SK-N-SH (cell line): ENCODE measurements around the gene ZNHIT2. TPM values are rescaled to one million over a fixed set of nuclear protein-coding genes. Genes with fewer than 3 reads are reported as not detected.

Source experiments
- CTCF ChIA-PET: fragments of 300-600, 350-600 bp; formaldehyde crosslinking; extraction: SDS; loops from one replicate; lab custom pipeline; 2021; lab: Yijun Ruan, JAX
- POLR2A ChIA-PET: fragments of 350-600 bp; sonication (Branson Sonifier 250); formaldehyde crosslinking; extraction: SDS; loops from one replicate; lab custom pipeline; 2020; ENCODE audit warnings: antibody characterized with exemption, inconsistent platforms; lab: Yijun Ruan, JAX
- DNase-seq: peaks from one replicate; pipeline ENCODE4 v3.0.0; 2012
- H2AFZ ChIP-seq: fragments of 200-600 bp; sonication (generic); 2 replicates; pipeline ENCODE4 v1.8.1; 2016; ENCODE audit warnings: antibody characterized with exemption, mild to moderate bottlenecking, low read depth
- H3F3A ChIP-seq: fragments of 200-600 bp; sonication (generic); replicated peaks from 2 replicates; pipeline ENCODE3; 2016; ENCODE audit warnings: antibody characterized with exemption, mild to moderate bottlenecking; ENCODE audit not compliant: insufficient read depth
- H3K27ac ChIP-seq, 2 experiments: fragments of 200-500 bp in 1 of 2; fragments of 200-600 bp in 1 of 2; sonication (Bioruptor generic) in 1 of 2; sonication (generic), shearing (Covaris generic) in 1 of 2; 2 replicates each; pipeline versions ENCODE4 v1.5.1 to v1.6.1; 2014 to 2016; ENCODE audit warnings: low read depth in 2 of 2, inconsistent platforms in 1 of 2, low read length in 1 of 2, mild to moderate bottlenecking in 1 of 2, mixed read lengths in 1 of 2
- H3K27me3 ChIP-seq: fragments of 200-600 bp; sonication (generic), shearing (Covaris generic); 2 replicates; pipeline ENCODE4 v1.6.1; 2016; ENCODE audit warnings: mixed run types; ENCODE audit not compliant: insufficient read depth
- H3K36me3 ChIP-seq, 2 experiments: fragments of 200-500 bp in 1 of 2; fragments of 200-600 bp in 1 of 2; sonication (Bioruptor generic) in 1 of 2; sonication (generic) in 1 of 2; replicated peaks in 1 of 2; 2 replicates each; pipeline versions ENCODE3 to v1.5.1; 2014 to 2016; ENCODE audit warnings: low read length in 1 of 2, mild to moderate bottlenecking in 1 of 2; ENCODE audit not compliant: insufficient read depth in 2 of 2, control insufficient read depth in 1 of 2
- H3K4me1 ChIP-seq, 2 experiments: fragments of 200-500 bp in 1 of 2; fragments of 200-600 bp in 1 of 2; sonication (Bioruptor generic) in 1 of 2; sonication (generic), shearing (Covaris generic) in 1 of 2; 2 replicates each; pipeline versions ENCODE4 v1.5.1 to v1.6.1; 2014 to 2016; ENCODE audit warnings: low read depth in 1 of 2, low read length in 1 of 2, mixed run types in 1 of 2; ENCODE audit not compliant: insufficient read depth in 2 of 2, control insufficient read depth in 1 of 2
- H3K4me2 ChIP-seq: fragments of 200-600 bp; sonication (generic), shearing (Covaris generic); 2 replicates; pipeline ENCODE4 v1.6.1; 2017; ENCODE audit warnings: mixed run types
- H3K4me3 ChIP-seq, 2 experiments: fragments of 200-500 bp in 1 of 2; fragments of 200-600 bp in 1 of 2; sonication (Bioruptor generic) in 1 of 2; sonication (generic), shearing (Covaris generic) in 1 of 2; 2 replicates each; pipeline versions ENCODE4 v1.5.1 to v1.8.1; 2014 to 2016; ENCODE audit warnings: low read depth in 2 of 2, inconsistent platforms in 1 of 2, low read length in 1 of 2, mild to moderate bottlenecking in 1 of 2, mixed read lengths in 1 of 2, moderate library complexity in 1 of 2
- H3K79me2 ChIP-seq: fragments of 200-600 bp; sonication (generic); 2 replicates; pipeline ENCODE4 v1.8.1; 2017; ENCODE audit warnings: mild to moderate bottlenecking; ENCODE audit not compliant: insufficient read depth
- H3K9ac ChIP-seq: fragments of 200-600 bp; sonication (generic); 2 replicates; pipeline ENCODE4 v1.6.1; 2017; ENCODE audit warnings: mixed run types
- H3K9me2 ChIP-seq: fragments of 200-600 bp; sonication (generic); 2 replicates; pipeline ENCODE4 v1.6.1; 2017; ENCODE audit warnings: mixed run types
- H3K9me3 ChIP-seq: fragments of 200-600 bp; sonication (generic); 2 replicates; pipeline ENCODE4 v1.6.1; 2017; ENCODE audit warnings: mixed run types, mild to moderate bottlenecking, moderate library complexity
- H4K20me1 ChIP-seq: fragments of 200-600 bp; sonication (generic); 2 replicates; pipeline ENCODE4 v1.6.1; 2017; ENCODE audit warnings: mild to moderate bottlenecking, mixed run types; ENCODE audit not compliant: insufficient read depth
- CHD2 ChIP-seq: fragments of 150-350 bp; IDR thresholded peaks from 2 replicates; pipeline ENCODE4 v1.6.1; 2018; ENCODE audit warnings: low read length; ENCODE audit not compliant: partially characterized antibody
- CTCF ChIP-seq: fragments of 200-600 bp; sonication (generic); IDR thresholded peaks from 2 replicates; pipeline ENCODE4 v1.6.1; 2017; ENCODE audit warnings: antibody characterized with exemption, mild to moderate bottlenecking, moderate library complexity
- ELF1 ChIP-seq: IDR thresholded peaks from 2 replicates; pipeline ENCODE4 v1.4.0; 2012
- FOXJ3 ChIP-seq: sonication (generic); formaldehyde crosslinking; IDR thresholded peaks from 2 replicates; pipeline ENCODE4 v1.5.1; 2020; ENCODE audit warnings: mild to moderate bottlenecking, missing genetic modification reagents
- GABPA ChIP-seq: IDR thresholded peaks from 2 replicates; pipeline ENCODE4 v1.4.0; 2012; ENCODE audit warnings: low read depth, mild to moderate bottlenecking
- IRF3 ChIP-seq: fragments of 150-350 bp; IDR thresholded peaks from 2 replicates; pipeline ENCODE4 v1.6.1; 2016; ENCODE audit warnings: mild to moderate bottlenecking, low read depth, low read length
- MEF2A ChIP-seq: IDR thresholded peaks from 2 replicates; pipeline ENCODE4 v1.4.0; 2012; ENCODE audit warnings: low read depth, borderline replicate concordance
- NFIC ChIP-seq: IDR thresholded peaks from 2 replicates; pipeline ENCODE4 v1.4.0; 2012; ENCODE audit warnings: borderline replicate concordance
- NRF1 ChIP-seq: IDR thresholded peaks from 2 replicates; pipeline ENCODE4 v1.6.1; 2012; ENCODE audit warnings: low read depth, mild to moderate bottlenecking, low read length
- RAD21 ChIP-seq: IDR thresholded peaks from 2 replicates; pipeline ENCODE4 v1.6.1; 2012; ENCODE audit warnings: mild to moderate bottlenecking, low read length
- REST ChIP-seq: IDR thresholded peaks from 2 replicates; pipeline ENCODE4 v1.6.1; 2012; ENCODE audit warnings: mild to moderate bottlenecking, low read depth, low read length, moderate library complexity
- RFX5 ChIP-seq: IDR thresholded peaks from 2 replicates; pipeline ENCODE4 v1.6.1; 2012; ENCODE audit warnings: mild to moderate bottlenecking, improper control_type of control experiment, low read length
- RXRA ChIP-seq: IDR thresholded peaks from 2 replicates; pipeline ENCODE4 v1.4.0; 2012; ENCODE audit warnings: low read depth, mild to moderate bottlenecking, borderline replicate concordance
- SIN3A ChIP-seq: IDR thresholded peaks from 2 replicates; pipeline ENCODE4 v1.6.1; 2012; ENCODE audit warnings: low read depth, mild to moderate bottlenecking, low read length, moderate library complexity, borderline replicate concordance
- TEAD4 ChIP-seq: IDR thresholded peaks from 2 replicates; pipeline ENCODE4 v1.4.0; 2012; ENCODE audit warnings: mild to moderate bottlenecking, borderline replicate concordance; ENCODE audit not compliant: insufficient read depth
- USF1 ChIP-seq: IDR thresholded peaks from 2 replicates; pipeline ENCODE4 v1.4.0; 2012; ENCODE audit warnings: low read depth, borderline replicate concordance
- ZBTB33 ChIP-seq: IDR thresholded peaks from 2 replicates; pipeline ENCODE4 v1.4.0; 2012; ENCODE audit warnings: low read depth, borderline replicate concordance
- WGBS: methylation state at CpG from one replicate; pipeline ENCODE4 v1.1.6; 2017; ENCODE audit warnings: low lambda C conversion rate; 5-methylcytosine and 5-hydroxymethylcytosine counted together
- polyA plus RNA-seq, 3 experiments: library from polyadenylated mRNA; depleted of rRNA; stranded (reverse); fragments of >200 nt; gene quantifications; 2 replicates each; pipeline ENCODE4 v1.2.3, GENCODE V29; 2012

The ZNHIT2 gene
- polyA plus RNA-seq, 1 of the 3 experiments (the other 2 are of a cell fraction): 5.6 TPM

- TF ChIP-seq REST: no peak
- TF ChIP-seq NRF1: no peak
- TF ChIP-seq FOXJ3 (CRISPR knock-in tag): no peak
- no peak for TF ChIP-seq USF1
- no peak for TF ChIP-seq SIN3A
- TF ChIP-seq ZBTB33: no peak
- no peak for TF ChIP-seq RXRA
- no peak for TF ChIP-seq ELF1
These were observed 12.3 kb upstream of the ZNHIT2 start (continued) for GRCh38 chr11:65129649-65130441.

GRCh38 chr11:65128182-65129145 lies 11.0 kb upstream of the ZNHIT2 start:
- H3K9ac ChIP-seq: no peak overlapping the region
- 95% methylated on average over 6 of the region's 15 CpGs for WGBS
- H3K36me3 ChIP-seq: peaks cover 25 to 77% of the 10 kb centered on the region in 2 experiments
- no peaks in the 10 kb centered on the region for H3K9me3 ChIP-seq
- no peak overlapping the region for H2AFZ ChIP-seq
- DNase-seq: no peak
- CTCF ChIA-PET: interaction anchor here (1.7 to 4.3 kb wide), 3 partner anchors 11 to 18 kb away, joined by 7 to 22 read pairs (median 10); partner anchors contain the start of genes TM7SF2 and ZNHIT2
- no peak overlapping the region for H3K27ac ChIP-seq
- no peaks in the 10 kb centered on the region; the same call in 1 of the 2 replicates for H4K20me1 ChIP-seq
- TF ChIP-seq MEF2A: no peak
- TF ChIP-seq IRF3: no peak
- TF ChIP-seq CTCF: no peak
- no peak for TF ChIP-seq CHD2
- no peak for TF ChIP-seq RAD21
- no peak for TF ChIP-seq TEAD4
- TF ChIP-seq NFIC: no peak
- no peak for TF ChIP-seq RFX5
- no peak for TF ChIP-seq GABPA
- no peaks in the 10 kb centered on the region for H3K9me2 ChIP-seq
- peaks cover 0 to 15% of the 10 kb centered on the region in 2 experiments; a peak in 2 of 4 replicates for H3K4me1 ChIP-seq
- peaks cover 10% of the 10 kb centered on the region for H3F3A ChIP-seq
- POLR2A ChIA-PET: interaction anchor here (0.5 to 1.6 kb wide), 4 partner anchors 16 to 572 kb away, joined by 4 to 5 read pairs (median 4); no protein-coding TSS in a partner anchor
- H3K4me3 ChIP-seq: no peak overlapping the region
- H3K79me2 ChIP-seq: peaks cover 38% of the 10 kb centered on the region
- H3K27me3 ChIP-seq: no peaks in the 10 kb centered on the region
- no peak overlapping the region for H3K4me2 ChIP-seq
